ENCODE measurements around the gene TBC1D14.

GRCh38 chr4:7062816-7063215 lies 153.2 kb downstream of the TBC1D14 start:
- TF ChIP-seq CTCF (IDR thresholded peaks at IDR 0.05; ENCODE audit: insufficient read depth, low read length, poor library complexity, severe bottlenecking) (no peak), EZH2phosphoT487 (conservative IDR thresholded peaks at IDR 0.05; ENCODE audit: low read length) (no peak)

All from SU-DHL-6 (cell line).